ENCODE data around the gene MYADML2. TPM values are rescaled to one million over a fixed set of nuclear protein-coding genes. Genes with fewer than 3 reads are reported as not detected.

Gene MYADML2
- total RNA-seq, 1 donor from 2014 or later = 4.0 TPM

DNA sequence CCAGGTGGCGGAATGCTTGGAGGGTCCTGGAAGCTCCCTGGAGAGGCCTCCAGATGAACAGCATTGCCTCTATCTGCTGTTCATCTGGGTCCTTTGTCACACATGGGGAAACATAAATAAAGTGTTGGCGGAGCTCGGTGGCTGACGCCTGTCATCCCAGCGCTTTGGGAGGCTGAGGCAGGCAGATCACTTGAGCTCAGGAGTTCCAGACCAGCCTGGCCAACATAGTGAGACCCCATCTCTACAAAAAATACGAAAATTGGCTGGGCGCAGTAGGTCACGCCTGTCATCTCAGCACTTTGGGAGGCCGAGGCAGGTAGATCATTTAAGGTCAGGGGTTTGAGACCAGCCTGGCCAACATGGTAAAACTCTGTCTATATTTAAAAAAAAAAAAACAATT is 2.2 kb downstream of the MYADML2 start:
- intact Hi-C loops (cut with micrococcal nuclease) = no loop called here
- DNase-seq (no peak), ATAC-seq (no peak)

- intact Hi-C loops (cut with micrococcal nuclease) = no loop called here
- DNase-seq = no peak
- peak; percentile 8 for ATAC-seq
Observed at GRCh38 chr17:81942167-81942553, 4.9 kb downstream of the MYADML2 start.

GRCh38 chr17:81941484-81942166 is 5.4 kb downstream of the MYADML2 start:
- ATAC-seq (peak; percentile 74), DNase-seq (peak; percentile 77)
- intact Hi-C loops (cut with micrococcal nuclease) = no loop called here

DNA sequence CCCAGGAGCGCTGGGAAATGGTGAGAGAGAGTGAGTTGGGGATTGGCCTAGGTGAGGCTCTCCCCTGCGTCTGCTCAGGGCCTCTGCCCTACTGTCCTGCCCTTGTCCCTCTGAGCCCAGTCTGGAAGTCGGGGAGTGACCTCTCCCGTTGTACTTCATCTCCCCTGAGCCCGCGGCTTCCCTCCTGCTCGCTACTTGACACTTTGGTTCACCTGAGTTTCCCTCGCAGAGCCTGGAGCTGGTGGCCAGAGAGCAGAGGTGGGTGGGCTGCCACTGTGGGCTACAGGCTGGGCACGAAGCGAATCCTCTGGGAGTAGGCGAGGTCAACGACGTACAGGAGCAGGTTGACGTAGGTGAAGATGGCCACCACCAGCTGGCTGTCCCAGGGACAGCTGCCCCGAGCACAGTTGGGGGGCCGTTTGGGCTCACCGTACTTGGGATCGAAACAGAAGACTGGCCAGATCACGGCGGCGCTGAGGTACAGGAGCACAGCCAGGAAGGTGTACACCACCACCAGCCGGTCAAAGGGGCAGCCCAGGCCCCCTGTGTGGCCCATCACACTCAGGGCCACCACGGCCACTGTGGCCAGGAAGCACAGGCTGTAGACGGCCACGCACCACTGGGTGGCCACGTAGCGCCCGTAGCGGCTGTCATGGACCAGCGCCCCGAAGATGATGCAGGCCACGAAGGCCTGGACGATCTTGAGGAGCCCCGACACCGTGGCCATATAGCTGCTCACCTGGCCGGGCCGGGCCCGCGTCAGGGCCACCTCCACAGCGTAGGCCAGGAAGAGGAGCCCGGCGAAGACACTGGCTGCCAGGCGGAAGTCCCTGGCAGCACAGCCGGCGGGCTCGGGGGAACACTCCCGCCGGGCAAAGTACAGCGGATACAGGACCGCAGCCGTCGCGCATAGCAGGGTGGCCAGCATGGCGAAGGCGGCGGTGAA is 6.2 kb downstream of the MYADML2 start:
- DNase-seq = no peak
- intact Hi-C loops (cut with micrococcal nuclease) = no loop called here
- ATAC-seq = no peak

DNA sequence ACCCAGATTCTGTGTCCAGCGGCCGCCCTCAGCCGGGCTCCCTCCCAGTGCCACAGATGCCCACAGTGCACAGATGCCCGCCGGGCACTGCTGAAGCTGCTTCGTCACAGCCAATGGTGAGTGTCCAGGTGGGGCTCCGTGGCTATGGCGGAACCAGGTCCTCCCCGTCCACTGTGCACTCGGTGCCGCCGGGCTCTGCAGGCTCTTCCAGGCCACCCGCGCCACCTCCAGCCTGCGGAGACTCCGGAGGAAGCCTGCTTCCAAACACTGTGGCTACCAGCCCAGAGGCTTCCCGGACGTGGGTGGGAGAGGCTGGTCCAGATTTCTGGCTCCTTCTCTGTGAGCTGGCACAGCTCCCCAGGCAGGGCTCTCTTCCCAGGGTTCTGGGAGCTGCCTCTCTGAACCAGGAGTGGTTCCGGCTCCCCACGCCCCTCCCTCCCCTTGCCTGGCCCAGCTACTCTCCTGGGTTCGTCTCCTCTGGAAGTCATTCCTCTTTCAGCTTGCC is 7.1 kb downstream of the MYADML2 start:
- intact Hi-C loops (cut with micrococcal nuclease) = no loop called here
- peak; percentile 47 for ATAC-seq

GRCh38 chr17:81939218-81939617 is 7.8 kb downstream of the MYADML2 start:
- DNase-seq (no peak), ATAC-seq (no peak)
- intact Hi-C loops (cut with micrococcal nuclease) = no loop called here

More for the DNA sequence above, 7.1 kb downstream of the MYADML2 start:
- DNase-seq = peak; percentile 85

GRCh38 chr17:81935709-81936084 is 11.3 kb downstream of the MYADML2 start:
- ATAC-seq (no peak), DNase-seq (no peak)
- intact Hi-C loops (cut with micrococcal nuclease) = no loop called here

DNA sequence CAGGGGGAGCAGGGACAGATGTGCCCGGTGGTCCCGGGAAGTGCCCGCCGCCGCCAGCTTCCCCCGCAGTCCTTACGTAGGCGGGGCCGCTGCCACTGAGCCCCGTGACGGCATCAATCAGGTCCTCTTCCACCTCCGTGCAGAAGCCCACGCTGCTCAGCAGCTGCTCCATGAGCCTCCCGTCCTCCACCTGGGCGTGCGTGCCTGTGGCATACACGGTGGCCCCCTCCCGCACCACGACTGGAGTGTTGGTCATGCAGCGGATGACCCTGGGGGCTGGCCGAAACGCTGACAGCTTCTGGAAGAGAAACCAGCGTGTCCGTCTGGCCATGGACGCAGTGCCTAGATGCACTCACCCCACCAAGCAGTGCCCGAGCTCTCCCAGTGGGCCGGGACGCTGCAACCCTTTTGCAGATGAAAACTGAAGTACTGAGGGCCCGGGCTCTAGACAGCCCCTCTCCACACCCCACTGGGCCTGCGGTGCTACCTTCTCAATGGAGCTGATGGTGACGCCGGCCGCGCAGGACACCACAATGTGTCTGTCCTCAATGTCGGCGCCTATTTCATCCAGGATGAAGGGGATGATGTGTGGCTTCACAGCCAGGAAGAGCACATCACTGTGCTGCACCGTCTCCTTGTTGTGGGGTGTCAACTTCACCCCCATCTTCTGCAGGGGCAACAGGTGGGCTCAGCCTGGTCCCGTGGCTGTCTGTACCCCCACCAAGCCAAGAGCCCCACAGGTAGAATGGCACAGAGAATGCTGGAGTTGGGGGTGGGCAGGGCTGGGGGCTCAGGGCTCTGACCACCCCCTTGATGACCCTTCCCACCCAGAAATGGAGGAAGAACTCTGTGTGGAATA is 12.0 kb downstream of the MYADML2 start:
- DNase-seq = peak; percentile 35
- intact Hi-C loops (cut with micrococcal nuclease) = no loop called here
- no peak for ATAC-seq

DNA sequence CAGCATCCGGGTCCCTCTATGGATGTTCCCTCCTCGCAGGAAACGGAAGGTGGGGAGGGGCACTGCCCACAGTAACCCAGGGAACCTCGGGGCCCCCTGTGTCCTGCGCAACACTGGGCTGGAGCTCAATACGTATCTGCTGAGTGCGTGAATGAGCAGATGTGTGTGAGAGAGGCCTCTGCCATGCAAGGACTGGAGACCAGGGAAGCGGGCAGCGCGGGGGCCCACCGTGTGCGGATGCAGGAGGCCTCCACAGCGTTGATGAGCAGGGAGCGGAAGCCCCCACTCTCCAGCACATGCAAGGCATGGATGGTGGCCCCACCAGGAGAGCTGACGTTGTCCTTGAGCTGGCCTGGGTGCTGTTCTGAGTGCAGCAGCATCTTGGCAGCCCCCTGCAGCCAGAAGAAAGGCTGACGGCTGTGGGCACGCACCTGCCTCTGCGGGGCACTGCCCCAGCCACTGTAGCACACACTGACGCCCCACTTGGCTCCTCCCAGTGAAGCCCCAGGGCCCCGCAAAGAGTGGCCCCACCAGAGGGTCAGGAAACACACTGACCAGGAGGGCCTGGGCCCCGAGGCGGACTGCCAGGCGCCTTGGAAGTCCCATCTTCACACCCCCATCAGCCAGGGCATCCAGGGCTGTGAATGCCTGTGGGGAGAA is 12.8 kb downstream of the MYADML2 start:
- ATAC-seq = no peak
- peak; percentile 32 for DNase-seq

DNA sequence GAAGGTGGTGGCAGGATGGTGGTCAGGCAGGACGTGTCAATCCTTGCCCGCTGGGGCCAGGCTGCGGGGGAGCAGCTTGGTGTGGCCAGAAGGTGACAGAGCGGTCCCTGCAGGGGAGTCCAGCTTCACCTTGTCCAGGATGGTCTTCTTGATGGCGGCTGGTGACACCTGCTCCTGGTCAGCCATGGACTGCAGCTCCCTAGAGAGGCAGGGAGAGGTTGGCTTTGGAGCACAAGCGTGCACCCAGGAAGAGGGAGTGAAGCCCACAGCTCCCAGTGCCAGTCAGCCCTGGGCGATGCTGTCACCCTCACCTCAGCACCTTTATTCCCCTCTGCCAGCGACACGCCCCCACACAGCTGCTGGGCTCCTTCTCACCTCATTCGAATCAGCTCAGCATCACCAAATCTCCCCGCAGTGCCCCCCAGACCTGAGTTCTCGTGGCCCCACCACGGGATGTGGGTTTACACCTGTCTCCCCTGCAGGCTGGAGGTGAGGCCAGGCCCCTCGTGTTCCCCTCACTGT is 13.8 kb downstream of the MYADML2 start:
- intact Hi-C loops (cut with micrococcal nuclease) = no loop called here
- ATAC-seq = no peak
- DNase-seq = no peak

More for the DNA sequence above, 12.8 kb downstream of the MYADML2 start:
- intact Hi-C loops (cut with micrococcal nuclease) = no loop called here

- no peak for DNase-seq
- intact Hi-C loops (cut with micrococcal nuclease) = no loop called here
- ATAC-seq = no peak
Observed at GRCh38 chr17:81932333-81932983, 14.6 kb downstream of the MYADML2 start.

GRCh38 chr17:81931557-81932332 is 15.3 kb downstream of the MYADML2 start:
- no peak for DNase-seq
- no peak for ATAC-seq
- intact Hi-C loops (cut with micrococcal nuclease) = no loop called here

DNA sequence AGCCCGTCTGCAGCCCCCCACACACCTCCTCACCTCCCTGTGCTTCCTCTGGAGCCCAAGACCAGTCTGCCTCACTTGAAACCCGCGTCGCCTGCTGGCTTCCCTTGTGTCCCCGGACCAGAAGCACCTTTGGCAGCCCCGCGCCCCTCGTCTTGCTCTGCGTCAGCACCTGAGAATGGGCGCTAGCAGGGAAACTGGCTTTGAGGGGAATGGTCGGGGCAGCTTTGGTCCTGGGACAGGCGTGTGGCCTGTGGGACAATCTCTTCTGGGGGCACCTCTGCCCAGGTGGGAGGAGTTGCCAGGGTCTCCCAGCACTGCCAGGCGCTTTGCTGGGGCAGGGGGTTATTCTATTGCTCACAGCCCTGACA is 15.9 kb downstream of the MYADML2 start:
- intact Hi-C loops (cut with micrococcal nuclease) = no loop called here
- DNase-seq = peak; percentile 31
- no peak for ATAC-seq

DNA sequence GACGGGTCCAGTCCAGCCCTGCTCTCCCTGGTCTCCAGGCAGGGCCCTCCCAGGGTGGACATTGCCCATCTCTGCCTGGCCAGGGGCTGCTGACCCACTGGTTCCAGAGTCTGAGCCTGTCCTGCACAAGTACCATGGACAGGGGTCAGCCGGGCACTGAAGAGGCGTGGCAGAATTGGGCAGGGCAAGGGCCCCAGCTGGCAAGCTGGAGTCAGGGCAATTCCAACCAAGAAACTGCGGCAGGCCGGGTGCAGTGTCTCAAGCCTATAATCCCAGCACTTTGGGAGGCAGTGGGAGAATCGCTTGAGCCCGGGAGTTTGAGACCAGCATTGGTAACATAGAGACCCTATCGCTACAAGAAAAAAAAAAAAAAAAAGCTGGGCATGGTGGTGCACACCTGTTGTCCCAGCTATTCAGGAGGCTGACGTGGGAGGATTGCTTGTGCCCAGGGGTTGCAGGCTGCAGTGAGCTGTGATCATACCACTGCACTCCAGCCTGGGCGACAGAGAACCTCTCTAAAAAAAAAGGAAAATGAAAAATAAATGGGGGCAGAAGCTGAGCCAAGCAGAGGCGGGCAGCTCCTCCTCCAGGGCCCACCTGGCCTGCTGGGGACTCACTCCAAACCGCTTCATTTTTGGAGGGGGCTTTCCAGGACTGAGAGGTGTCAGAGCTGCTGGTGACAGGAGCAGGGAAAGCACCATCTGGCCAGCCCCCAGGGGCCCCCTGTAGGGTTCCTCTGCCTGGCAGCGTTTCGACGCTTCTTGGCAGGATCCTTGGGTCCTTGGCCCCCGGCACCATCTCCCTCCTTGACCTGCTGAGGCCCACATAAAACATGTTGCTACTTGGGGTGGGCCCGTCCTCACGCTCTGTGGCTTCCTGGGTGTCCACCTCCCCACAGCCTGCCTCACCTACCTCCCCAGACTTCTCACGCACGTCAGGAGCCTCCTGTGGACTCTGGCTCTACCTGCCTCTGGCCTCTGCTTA is 16.6 kb downstream of the MYADML2 start:
- ATAC-seq = no peak
- intact Hi-C loops (cut with micrococcal nuclease) = no loop called here
- DNase-seq = peak; percentile 37

DNA sequence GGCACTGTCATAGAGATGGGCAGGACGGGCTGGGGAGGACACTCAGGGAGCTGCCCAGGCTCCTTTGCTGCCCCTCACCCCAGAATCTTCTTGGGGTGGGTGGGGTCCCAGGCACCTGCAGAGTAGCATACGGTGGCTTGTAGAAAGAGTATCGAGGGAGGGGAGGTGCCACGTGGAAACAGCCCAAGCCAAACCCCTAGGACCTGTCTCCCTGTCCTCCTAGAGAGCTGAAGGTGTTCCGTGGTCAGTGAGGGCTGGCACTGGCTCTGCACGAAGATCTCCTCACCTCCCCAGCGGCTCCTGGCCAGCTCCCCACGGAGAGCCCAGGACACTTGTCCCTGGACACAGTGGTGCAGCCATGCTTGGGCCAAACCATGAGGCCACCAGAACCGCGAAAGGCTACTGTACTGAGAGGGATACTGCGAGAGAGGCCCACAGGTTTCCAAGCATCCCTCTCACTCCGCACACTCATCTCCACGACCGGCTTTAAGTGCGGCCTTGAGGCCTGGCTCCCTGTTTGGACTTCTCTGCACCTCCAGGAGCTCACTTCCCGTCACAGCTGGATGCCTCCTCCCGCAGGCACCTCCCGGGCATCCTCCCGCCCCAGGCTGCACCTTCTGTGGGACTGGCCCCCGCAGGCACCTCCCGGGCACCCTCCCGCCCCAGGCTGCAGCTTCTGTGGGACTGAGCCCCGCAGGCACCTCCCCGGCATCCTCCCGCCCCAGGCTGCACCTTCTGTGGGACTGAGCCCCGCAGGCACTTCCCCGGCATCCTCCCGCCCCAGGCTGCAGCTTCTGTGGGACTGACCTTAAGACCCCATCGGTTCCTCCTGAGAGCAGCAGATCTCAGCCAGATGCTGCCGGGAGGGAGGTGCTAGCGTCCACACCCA is 17.5 kb downstream of the MYADML2 start:
- ATAC-seq (no peak), DNase-seq (no peak)
- intact Hi-C loops (cut with micrococcal nuclease) = no loop called here

All from left ventricle myocardium superior (tissue), 1 donor.